B cell (primary cell): Measurements from ENCODE around the gene NADSYN1.

ENCODE experiments used
- CTCF ChIP-seq: fragments of 200-600 bp; IDR thresholded peaks from one replicate; pipeline ENCODE4 v1.8.0; 2022; ENCODE audit warnings: antibody characterized with exemption, mild to moderate bottlenecking
- EZH2 ChIP-seq: IDR thresholded peaks from 2 replicates; pipeline ENCODE4 v1.6.1; 2012; ENCODE audit warnings: borderline replicate concordance, low read depth, mild to moderate bottlenecking, moderate library complexity, low read length; ENCODE audit not compliant: insufficient read depth, poor library complexity, severe bottlenecking

GRCh38 chr11:71425860-71426259 is 27.1 kb upstream of the NADSYN1 start:
- no peak for TF ChIP-seq CTCF
- no peak for TF ChIP-seq EZH2
